ENCODE data around the gene NECTIN2. TPM values are rescaled to one million over a fixed set of nuclear protein-coding genes. Genes with fewer than 3 reads are reported as not detected.
"Not testable (repeated sequence)": the region's sequence is repeated elsewhere in the genome, so short reads cannot be mapped to it uniquely, and the experiment has no call there.

The NECTIN2 gene
- total RNA-seq, 4 donors from 2014 or later = 25.6 to 171 (median 122) TPM

GRCh38 chr19:44823373-44823698 is 22.8 kb upstream of the NECTIN2 start:
- Histone ChIP-seq H3K27me3 (no peaks in the 10 kb centered on the region), H3K4me3 (no peak overlapping the region), H3K4me1 (peaks cover 0 to 4% (median 0%) of the 10 kb centered on the region in 4 donors), H3K27ac (no peak overlapping the region), H3K36me3 (no peaks in the 10 kb centered on the region), H3K9me3 (no peaks in the 10 kb centered on the region)
- no peak for DNase-seq
- TF ChIP-seq CTCF (IDR thresholded peaks at IDR 0.05) (no peak), POLR2A (IDR thresholded peaks at IDR 0.05) (no peak)

- Histone ChIP-seq H3K36me3 (no peaks in the 10 kb centered on the region), H3K4me3 (no peak overlapping the region), H3K4me1 (no peaks in the 10 kb centered on the region), H3K27ac (no peak overlapping the region), H3K27me3 (no peaks in the 10 kb centered on the region), H3K9me3 (no peaks in the 10 kb centered on the region)
- TF ChIP-seq CTCF (IDR thresholded peaks at IDR 0.05) (no peak), POLR2A (IDR thresholded peaks at IDR 0.05) (no peak)
- DNase-seq = no peak
These were observed 21.3 kb upstream of the NECTIN2 start for GRCh38 chr19:44824761-44825160.

GRCh38 chr19:44832875-44833274 is 13.2 kb upstream of the NECTIN2 start:
- not testable (repeated sequence) for H3K4me1 ChIP-seq, H3K4me3 ChIP-seq, H3K27ac ChIP-seq, H3K9me3 ChIP-seq, DNase-seq, H3K27me3 ChIP-seq, H3K36me3 ChIP-seq

- not testable (repeated sequence) for H3K9me3 ChIP-seq, H3K27me3 ChIP-seq, H3K27ac ChIP-seq, DNase-seq, H3K4me1 ChIP-seq, H3K4me3 ChIP-seq, H3K36me3 ChIP-seq
These were observed 11.7 kb upstream of the NECTIN2 start for GRCh38 chr19:44834399-44834798.

GRCh38 chr19:44839276-44839675 is 6.8 kb upstream of the NECTIN2 start:
- Histone ChIP-seq H3K4me1 (peaks cover 0 to 1% (median under 1%) of the 10 kb centered on the region in 4 donors), H3K27me3 (no peaks in the 10 kb centered on the region), H3K4me3 (no peak overlapping the region), H3K27ac (no peak overlapping the region), H3K36me3 (no peaks in the 10 kb centered on the region), H3K9me3 (no peaks in the 10 kb centered on the region)
- no peak for DNase-seq
- TF ChIP-seq CTCF (IDR thresholded peaks at IDR 0.05) = no peak
- no peak for TF ChIP-seq POLR2A (IDR thresholded peaks at IDR 0.05)

- DNase-seq = no peak
- peaks cover 0 to 15% (median 4%) of the 10 kb centered on the region in 4 donors for H3K4me1 ChIP-seq
- no peaks in the 10 kb centered on the region for H3K27me3 ChIP-seq
- H3K27ac ChIP-seq = no peak overlapping the region
- no peak overlapping the region for H3K4me3 ChIP-seq
- no peaks in the 10 kb centered on the region for H3K36me3 ChIP-seq
- TF ChIP-seq POLR2A (IDR thresholded peaks at IDR 0.05) = no peak
- TF ChIP-seq CTCF (IDR thresholded peaks at IDR 0.05) = no peak
- H3K9me3 ChIP-seq = peaks cover 0 to 5% (median 0%) of the 10 kb centered on the region in 4 donors
These were observed 5.3 kb upstream of the NECTIN2 start for GRCh38 chr19:44840811-44841210.

GRCh38 chr19:44841231-44841630 is 4.9 kb upstream of the NECTIN2 start:
- TF ChIP-seq CTCF (IDR thresholded peaks at IDR 0.05) (no peak), POLR2A (IDR thresholded peaks at IDR 0.05) (no peak)
- no peak for DNase-seq
- H3K27me3 ChIP-seq = no peaks in the 10 kb centered on the region
- no peaks in the 10 kb centered on the region for H3K36me3 ChIP-seq
- peaks cover 0 to 5% (median 0%) of the 10 kb centered on the region in 4 donors for H3K9me3 ChIP-seq
- no peak overlapping the region for H3K27ac ChIP-seq
- H3K4me3 ChIP-seq = no peak overlapping the region
- peaks cover 0 to 15% (median 6%) of the 10 kb centered on the region in 4 donors for H3K4me1 ChIP-seq

Measured in Peyer's patch (tissue), 4 donors.